ENCODE results near the gene SLC35D3. TPM values are rescaled to one million over a fixed set of nuclear protein-coding genes. Genes with fewer than 3 reads are reported as not detected.

SLC35D3 gene
- total and polyA plus RNA-seq, 8 donors: 0.08 to 0.31 (median 0.18) TPM; not detected in 5

DNA sequence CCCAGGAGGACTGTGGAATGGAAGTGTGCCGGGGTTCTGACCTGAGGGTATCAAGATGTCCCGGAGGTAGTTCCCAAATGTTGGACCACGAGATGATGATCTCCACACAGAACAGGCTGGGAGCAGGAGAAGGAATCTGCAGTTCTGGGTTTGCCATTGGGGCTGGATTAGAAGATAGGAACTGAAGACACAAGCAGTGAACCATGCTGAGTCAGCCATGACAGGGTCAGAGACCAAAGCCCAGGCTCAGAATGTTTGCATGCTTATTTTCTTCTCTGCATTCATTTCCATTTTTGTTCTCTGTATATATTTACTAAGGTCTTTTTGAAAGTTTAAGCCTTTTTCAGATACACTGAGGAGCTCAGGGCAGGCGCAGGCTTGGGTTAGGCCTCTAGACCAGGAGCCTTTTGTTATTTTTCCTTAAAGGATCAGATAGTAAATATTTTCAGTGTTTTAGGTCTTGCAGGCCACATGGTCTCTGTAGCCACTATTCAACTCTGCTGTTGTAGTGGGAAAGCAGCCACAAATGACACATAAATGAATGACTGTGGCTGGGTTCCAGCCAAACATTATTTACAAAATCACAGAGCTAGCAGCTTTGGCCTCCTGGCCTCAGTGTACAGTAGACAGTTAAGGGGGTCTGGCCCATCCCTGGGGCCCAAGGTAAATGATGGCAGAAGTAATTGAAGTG lies 28.5 kb downstream of the SLC35D3 start:
- H3K27ac ChIP-seq: no peak overlapping the region
- H3K9me3 ChIP-seq: no peaks in the 10 kb centered on the region
- no peaks in the 10 kb centered on the region for H3K27me3 ChIP-seq
- no peak for TF ChIP-seq POLR2A (IDR thresholded peaks at IDR 0.05)
- TF ChIP-seq CTCF (IDR thresholded peaks at IDR 0.05): no peak
- no peak for TF ChIP-seq EP300 (IDR thresholded peaks at IDR 0.05)
- no peak for TF ChIP-seq POLR2AphosphoS5 (IDR thresholded peaks at IDR 0.05)
- H3K4me3 ChIP-seq: no peak overlapping the region
- WGBS, 5 donors: 64 to 86% (median 83%) methylated on average over 4 of the region's 4 CpGs
- H3K4me1 ChIP-seq: peaks cover 0 to 5% (median 0%) of the 10 kb centered on the region in 4 donors
- H3K36me3 ChIP-seq: no peaks in the 10 kb centered on the region
- DNase-seq: no peak
- intact Hi-C loops (cut with DNase I; ENCODE audit: low total_unique reads): no loop called here

- 60 to 70% (median 68%) methylated on average over 7 of the region's 7 CpGs for WGBS, 5 donors
- H3K4me1 ChIP-seq: peaks cover 0 to 5% (median 2%) of the 10 kb centered on the region in 4 donors
- TF ChIP-seq POLR2AphosphoS5 (IDR thresholded peaks at IDR 0.05): no peak
- no peak for TF ChIP-seq EP300 (IDR thresholded peaks at IDR 0.05)
Observed at GRCh38 chr6:136952714-136953260, 30.7 kb downstream of the SLC35D3 start.

GRCh38 chr6:136955123-136955522 lies 33.0 kb downstream of the SLC35D3 start:
- Histone ChIP-seq H3K27ac (no peak overlapping the region), H3K9me3 (no peaks in the 10 kb centered on the region), H3K36me3 (no peaks in the 10 kb centered on the region), H3K27me3 (peaks cover 0 to 14% (median 0%) of the 10 kb centered on the region in 3 donors), H3K4me3 (no peak overlapping the region), H3K4me1 (peaks cover 5 to 15% (median 5%) of the 10 kb centered on the region in 4 donors)
- DNase-seq: no peak
- intact Hi-C loops (cut with DNase I; ENCODE audit: low total_unique reads): no loop called here
- TF ChIP-seq EP300 (IDR thresholded peaks at IDR 0.05) (no peak), CTCF (IDR thresholded peaks at IDR 0.05) (no peak), POLR2AphosphoS5 (IDR thresholded peaks at IDR 0.05) (no peak), POLR2A (IDR thresholded peaks at IDR 0.05) (no peak)
- 78 to 97% (median 91%) methylated on average over 3 of the region's 3 CpGs for WGBS, 5 donors

More at GRCh38 chr6:136952714-136953260, 30.7 kb downstream of the SLC35D3 start:
- Histone ChIP-seq H3K4me3 (no peak overlapping the region), H3K27ac (no peak overlapping the region), H3K9me3 (no peaks in the 10 kb centered on the region), H3K36me3 (no peaks in the 10 kb centered on the region), H3K27me3 (peaks cover 0 to 8% (median 0%) of the 10 kb centered on the region in 3 donors)
- intact Hi-C loops (cut with DNase I; ENCODE audit: low total_unique reads): no loop called here
- DNase-seq: no peak

- Histone ChIP-seq H3K4me1 (peaks cover 0 to 15% (median 5%) of the 10 kb centered on the region in 4 donors), H3K4me3 (no peak overlapping the region), H3K9me3 (no peaks in the 10 kb centered on the region), H3K27me3 (peaks cover 0 to 14% (median 0%) of the 10 kb centered on the region in 3 donors), H3K36me3 (no peaks in the 10 kb centered on the region), H3K27ac (no peak overlapping the region)
- WGBS, 5 donors: 50 to 70% (median 61%) methylated on average over 14 of the region's 14 CpGs
- TF ChIP-seq EP300 (IDR thresholded peaks at IDR 0.05): no peak
- no peak for TF ChIP-seq CTCF (IDR thresholded peaks at IDR 0.05)
- TF ChIP-seq POLR2A (IDR thresholded peaks at IDR 0.05): no peak
- no peak for TF ChIP-seq POLR2AphosphoS5 (IDR thresholded peaks at IDR 0.05)
- peak in 1 of 2 donors; percentile 41 for DNase-seq
- intact Hi-C loops (cut with DNase I; ENCODE audit: low total_unique reads): no loop called here
Observed at GRCh38 chr6:136956590-136957544, 34.8 kb downstream of the SLC35D3 start.

Measured in stomach (tissue), 9 donors.